T-cell (primary cell): Measurements from ENCODE around the gene PPP4R1. TPM values are rescaled to one million over a fixed set of nuclear protein-coding genes. Genes with fewer than 3 reads are reported as not detected.
A peak's percentile ranks its signal among the peaks of the same experiment; 100 is the strongest.

Experiments
- ATAC-seq, 4 experiments: fragments of 200-7000 bp in 3 of 4; fragments of 150-1000 bp in 1 of 4; cut with Tn5 transposase; replicated peaks in 1 of 4; 1 replicate in 3 of 4; 2 replicates in 1 of 4; pipeline ENCODE4 v1.10.0; 2021; ENCODE audit warnings: moderate library complexity in 3 of 4, mild to moderate bottlenecking in 2 of 4, moderate number of reproducible peaks in 1 of 4
- CTCF ChIA-PET, 2 donors: fragments of 300-600 bp; sonication (Branson Sonifier 250); formaldehyde crosslinking; loops; one replicate each; lab custom pipeline; 2022; ENCODE audit warnings: antibody characterized with exemption in 2 of 2; lab: Charles Lee
- POLR2A ChIA-PET, 2 donors: fragments of 300-600 bp; sonication (Branson Sonifier 250); formaldehyde crosslinking; loops; one replicate each; lab custom pipeline; 2022; ENCODE audit warnings: antibody characterized with exemption in 2 of 2; lab: Charles Lee
- DNase-seq, 35 experiments: peaks; one replicate each; pipeline versions ENCODE4 v3.0.0 to v3.0.0-alpha.2; 2013 to 2023
- H3K27ac ChIP-seq: one replicate; pipeline ENCODE4 v1.5.1; 2013; ENCODE audit warnings: low read length
- H3K27me3 ChIP-seq, 2 experiments: replicated peaks in 1 of 2; 1 replicate in 1 of 2; 2 replicates in 1 of 2; pipeline versions ENCODE4 v1.6.1 to v1.7.0; 2013; ENCODE audit warnings: low read length in 1 of 2, mixed read lengths in 1 of 2; ENCODE audit not compliant: control insufficient read depth in 2 of 2, insufficient read depth in 2 of 2; ENCODE audit errors: extremely low read depth in 1 of 2
- H3K36me3 ChIP-seq, 2 donors: 1 replicate in 1 of 2; 2 replicates in 1 of 2; pipeline versions ENCODE4 v1.6.1 to v1.7.0; 2013; ENCODE audit warnings: low read length in 1 of 2; ENCODE audit not compliant: control insufficient read depth in 2 of 2, insufficient read depth in 1 of 2; ENCODE audit errors: extremely low read depth in 1 of 2
- H3K4me1 ChIP-seq, 2 experiments: 1 replicate in 1 of 2; 2 replicates in 1 of 2; pipeline versions ENCODE4 v1.6.1 to v1.7.0; 2013; ENCODE audit warnings: low read length in 2 of 2, mixed read lengths in 1 of 2; ENCODE audit not compliant: insufficient read depth in 2 of 2, control insufficient read depth in 1 of 2; ENCODE audit errors: extremely low read depth in 1 of 2
- H3K4me3 ChIP-seq, 2 donors: 1 replicate in 1 of 2; 2 replicates in 1 of 2; pipeline versions ENCODE4 v1.5.1 to v1.7.0; 2013; ENCODE audit warnings: mild to moderate bottlenecking in 2 of 2, low read length in 1 of 2, moderate library complexity in 1 of 2; ENCODE audit not compliant: control insufficient read depth in 1 of 2; ENCODE audit errors: extremely low read depth in 1 of 2
- H3K9me3 ChIP-seq: 2 replicates; pipeline ENCODE4 v1.7.0; 2013
- H3K27ac Mint-ChIP-seq, 2 donors: one replicate each; pipeline ENCODE4 v1.8.0; 2020 to 2021; ENCODE audit warnings: mild to moderate bottlenecking in 2 of 2, mixed read lengths in 2 of 2
- H3K27me3 Mint-ChIP-seq, 2 donors: one replicate each; pipeline ENCODE4 v1.8.0; 2021 to 2022; ENCODE audit warnings: mixed read lengths in 2 of 2
- H3K36me3 Mint-ChIP-seq: one replicate; pipeline ENCODE4 v1.8.0; 2021; ENCODE audit warnings: mixed read lengths
- H3K4me1 Mint-ChIP-seq, 3 donors: one replicate each; pipeline ENCODE4 v1.8.0; 2020 to 2022; ENCODE audit warnings: mixed read lengths in 3 of 3, mild to moderate bottlenecking in 1 of 3
- H3K4me3 Mint-ChIP-seq, 3 donors: one replicate each; pipeline ENCODE4 v1.8.0; 2020 to 2022; ENCODE audit warnings: mild to moderate bottlenecking in 3 of 3, mixed read lengths in 3 of 3, moderate library complexity in 3 of 3
- H3K9me3 Mint-ChIP-seq, 3 donors: one replicate each; pipeline ENCODE4 v1.8.0; 2020 to 2022; ENCODE audit warnings: mixed read lengths in 3 of 3
- WGBS: methylation state at CpG from one replicate; pipeline ENCODE4 v1.1.5; 2013; ENCODE audit warnings: missing lambda C conversion rate; ENCODE audit not compliant: insufficient coverage; 5-methylcytosine and 5-hydroxymethylcytosine counted together
- total RNA-seq, 35 experiments: library from RNA in 6 of 35; stranded (reverse) in 6 of 35; fragments of 120-200 nt in 1 of 35; gene quantifications; one replicate each; pipeline versions ENCODE4 v1.2.1 to v1.2.4 and lab custom pipeline; 2013 to 2026

The PPP4R1 gene
- total RNA-seq, 5 donors from 2014 or later (not counting 1 experiment from before 2014, with no cell fraction given): 31.5 to 54.7 (median 44.4) TPM

DNA sequence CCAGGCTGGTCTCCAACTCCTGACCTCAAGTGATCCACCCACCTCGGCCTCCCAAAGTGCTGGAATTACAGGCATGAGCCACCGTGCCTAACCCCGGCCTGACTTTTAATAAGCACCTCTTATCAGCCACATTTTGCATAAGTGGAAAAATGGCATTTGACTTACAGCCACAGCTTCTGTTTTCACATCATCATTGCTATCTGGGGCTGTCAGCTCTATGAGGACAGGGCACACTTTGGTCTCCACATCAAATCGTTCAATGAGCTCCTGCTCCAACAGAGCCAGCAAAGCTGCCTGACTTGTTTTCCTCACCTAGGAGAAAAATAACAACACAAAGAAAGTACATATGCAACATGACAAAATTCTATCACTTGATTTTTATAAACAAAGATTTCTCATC, 26.4 kb downstream of the PPP4R1 start:
- Mint-ChIP-seq H3K4me1 (no peaks in the 10 kb centered on the region), H3K27me3 (no peaks in the 10 kb centered on the region)

DNA sequence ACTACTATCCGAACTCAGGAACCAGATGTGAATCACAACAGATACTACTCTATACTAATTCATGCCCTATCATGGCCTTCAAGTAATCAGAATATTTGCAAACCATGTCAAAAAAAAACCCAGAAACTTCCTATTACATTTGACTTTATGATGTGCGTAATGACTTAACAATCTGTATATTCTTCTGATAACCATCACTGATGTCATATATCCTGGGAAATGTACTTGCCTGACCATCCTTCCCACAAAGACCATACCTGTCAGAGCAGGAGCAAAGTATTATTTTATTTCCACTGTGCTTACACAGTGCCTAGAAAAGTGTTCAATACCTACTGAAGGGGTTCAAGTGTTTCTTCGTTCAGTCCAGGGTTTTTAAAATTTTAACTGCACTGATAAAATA, 27.5 kb downstream of the PPP4R1 start:
- WGBS: 100% methylated on average over 1 of the region's 3 CpGs
- H3K9me3 ChIP-seq: peaks cover 5% of the 10 kb centered on the region
- CTCF ChIA-PET: no interaction called here
- Mint-ChIP-seq H3K9me3 (peaks cover 2 to 9% (median 5%) of the 10 kb centered on the region in 3 donors), H3K4me1 (no peaks in the 10 kb centered on the region), H3K4me3 (no peak overlapping the region), H3K27me3 (no peaks in the 10 kb centered on the region), H3K36me3 (peaks cover 64% of the 10 kb centered on the region), H3K27ac (no peak overlapping the region)
- H3K27ac ChIP-seq: no peak overlapping the region
- POLR2A ChIA-PET: no interaction called here
- no peaks in the 10 kb centered on the region for H3K27me3 ChIP-seq
- DNase-seq (no peak), ATAC-seq (no peak)
- no peak overlapping the region for H3K4me3 ChIP-seq
- no peaks in the 10 kb centered on the region for H3K4me1 ChIP-seq
- H3K36me3 ChIP-seq: peaks cover 8 to 26% of the 10 kb centered on the region in 2 donors

More for the DNA sequence above, 26.4 kb downstream of the PPP4R1 start:
- no peak overlapping the region for H3K27ac Mint-ChIP-seq
- Histone ChIP-seq H3K4me1 (no peaks in the 10 kb centered on the region), H3K27ac (no peak overlapping the region), H3K9me3 (no peaks in the 10 kb centered on the region), H3K36me3 (peaks cover 8 to 25% of the 10 kb centered on the region in 2 donors), H3K27me3 (no peaks in the 10 kb centered on the region), H3K4me3 (no peak overlapping the region)
- H3K36me3 Mint-ChIP-seq: peaks cover 60% of the 10 kb centered on the region
- WGBS: 97% methylated on average over 4 of the region's 4 CpGs
- no peak overlapping the region for H3K4me3 Mint-ChIP-seq
- ATAC-seq (no peak), DNase-seq (no peak)
- H3K9me3 Mint-ChIP-seq: no peaks in the 10 kb centered on the region
- ChIA-PET CTCF (no interaction called here), POLR2A (no interaction called here)

DNA sequence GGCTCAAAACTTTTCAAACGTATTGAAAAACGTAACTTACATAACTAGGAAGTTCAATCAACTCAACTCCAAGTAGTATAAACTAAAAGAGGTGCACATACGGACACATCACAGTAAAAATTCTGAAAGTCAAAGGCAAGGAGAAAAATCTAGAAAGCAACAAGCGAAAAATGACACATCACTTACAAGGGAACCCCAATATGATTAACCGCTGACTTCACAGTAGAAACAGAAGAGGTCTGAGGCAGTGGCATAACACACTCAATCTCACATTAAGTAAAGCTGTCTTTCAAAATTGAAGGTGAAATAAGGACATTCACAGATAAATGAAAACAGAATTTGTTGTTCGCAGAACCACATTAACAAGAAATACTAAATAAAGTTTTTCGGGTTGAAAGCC, 32.7 kb downstream of the PPP4R1 start:
- Mint-ChIP-seq H3K4me1 (no peaks in the 10 kb centered on the region), H3K4me3 (no peak overlapping the region), H3K27ac (no peak overlapping the region), H3K27me3 (no peaks in the 10 kb centered on the region), H3K9me3 (peaks cover 2 to 13% (median 5%) of the 10 kb centered on the region in 3 donors), H3K36me3 (peaks cover 63% of the 10 kb centered on the region)
- DNase-seq (no peak), ATAC-seq (no peak)
- POLR2A ChIA-PET: no interaction called here
- Histone ChIP-seq H3K27me3 (no peaks in the 10 kb centered on the region), H3K4me1 (no peaks in the 10 kb centered on the region), H3K36me3 (peaks cover 4 to 44% of the 10 kb centered on the region in 2 donors), H3K9me3 (peaks cover 7% of the 10 kb centered on the region), H3K27ac (no peak overlapping the region), H3K4me3 (no peak overlapping the region)
- no CpG with 5 or more reads among the region's 7 CpGs for WGBS
- CTCF ChIA-PET: no interaction called here

DNA sequence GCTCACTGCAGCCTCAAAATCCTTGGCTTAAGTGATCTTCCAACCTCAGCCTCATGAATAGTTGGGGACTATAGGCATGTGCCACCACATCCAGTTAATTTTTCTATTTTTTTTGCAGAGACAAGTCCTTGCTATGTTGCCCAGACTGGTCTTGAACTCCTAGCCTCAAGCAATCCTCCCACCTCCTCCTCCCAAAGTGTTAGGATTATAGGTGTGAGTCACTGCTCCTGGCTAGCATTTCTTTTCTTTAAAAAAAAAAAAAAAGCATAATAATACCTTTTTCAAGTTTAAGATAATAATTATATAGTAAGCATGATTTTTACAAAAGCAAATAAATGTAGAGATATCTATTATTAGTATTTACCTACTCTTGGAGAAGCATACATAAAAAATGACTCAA, 36.1 kb downstream of the PPP4R1 start:
- no peak overlapping the region for H3K27ac Mint-ChIP-seq
- H3K4me3 ChIP-seq: no peak overlapping the region
- ATAC-seq: no peak
- no peak for DNase-seq
- peaks cover 3 to 40% of the 10 kb centered on the region in 2 donors for H3K36me3 ChIP-seq
- H3K27ac ChIP-seq: no peak overlapping the region
- H3K4me1 ChIP-seq: no peaks in the 10 kb centered on the region
- ChIA-PET CTCF (interaction anchor here in 1 of 2 donors (0.6 kb wide), 1 partner anchor 112 kb away, joined by 3 read pairs; no protein-coding TSS in a partner anchor), POLR2A (no interaction called here)
- peaks cover 2 to 13% (median 5%) of the 10 kb centered on the region in 3 donors for H3K9me3 Mint-ChIP-seq
- peaks cover 56% of the 10 kb centered on the region for H3K36me3 Mint-ChIP-seq
- H3K4me1 Mint-ChIP-seq: no peaks in the 10 kb centered on the region
- H3K27me3 Mint-ChIP-seq: no peaks in the 10 kb centered on the region
- no peak overlapping the region for H3K4me3 Mint-ChIP-seq
- H3K9me3 ChIP-seq: peaks cover 7% of the 10 kb centered on the region
- no peaks in the 10 kb centered on the region for H3K27me3 ChIP-seq

DNA sequence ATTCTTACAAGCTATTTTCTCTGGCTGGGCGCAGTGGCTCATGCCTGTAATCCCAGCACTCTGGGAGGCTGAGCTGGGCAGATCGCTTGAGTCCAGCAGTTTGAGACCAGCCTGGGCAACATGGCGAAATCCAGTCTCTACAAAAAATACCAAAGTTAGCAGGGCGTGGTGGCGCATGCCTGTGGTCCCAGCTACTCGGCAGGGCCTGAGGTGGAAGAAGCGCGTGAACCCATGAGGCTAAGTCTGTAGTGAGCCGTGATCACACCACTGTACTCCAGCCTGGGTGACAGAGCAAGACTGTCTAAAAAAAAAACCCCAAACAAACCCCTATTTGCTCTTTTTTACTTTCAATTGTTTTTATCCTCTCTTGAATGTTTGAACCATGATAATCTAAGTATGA, 37.0 kb downstream of the PPP4R1 start:
- Mint-ChIP-seq H3K27ac (no peak overlapping the region), H3K36me3 (peaks cover 48% of the 10 kb centered on the region), H3K27me3 (no peaks in the 10 kb centered on the region), H3K9me3 (peaks cover under 1 to 9% (median 2%) of the 10 kb centered on the region in 3 donors), H3K4me3 (no peak overlapping the region), H3K4me1 (no peaks in the 10 kb centered on the region)
- no peaks in the 10 kb centered on the region for H3K27me3 ChIP-seq
- H3K9me3 ChIP-seq: peaks cover 3% of the 10 kb centered on the region
- H3K4me1 ChIP-seq: no peaks in the 10 kb centered on the region
- H3K4me3 ChIP-seq: no peak overlapping the region
- whole genome bisulfite sequencing: 100% methylated on average over 8 of the region's 9 CpGs
- DNase-seq (no peak), ATAC-seq (no peak)
- peaks cover 0 to 37% of the 10 kb centered on the region in 2 donors for H3K36me3 ChIP-seq
- CTCF ChIA-PET: no interaction called here
- POLR2A ChIA-PET: no interaction called here
- no peak overlapping the region for H3K27ac ChIP-seq

DNA sequence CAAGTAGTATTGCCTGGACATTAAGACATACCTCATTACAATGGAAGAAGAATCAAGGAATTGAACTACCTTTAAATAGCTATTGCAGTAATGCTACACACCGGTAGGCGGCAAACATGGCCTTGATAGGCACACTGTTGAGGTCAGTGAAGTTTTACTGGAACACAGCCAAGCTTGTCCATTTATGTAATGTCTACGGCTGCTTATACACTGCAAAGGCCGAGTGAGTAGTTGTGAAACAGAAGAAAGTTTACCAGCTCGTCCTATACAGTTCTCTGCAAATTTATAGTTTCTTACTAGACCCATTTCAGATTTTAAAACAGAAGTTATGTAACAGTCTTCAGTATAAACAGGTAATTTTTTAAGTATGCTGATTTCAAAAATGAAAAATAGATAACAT, 38.8 kb downstream of the PPP4R1 start:
- ATAC-seq (no peak), DNase-seq (peak in 11 of 35 experiments; percentile 1 to 33 (median 3))
- no peaks in the 10 kb centered on the region for H3K27me3 ChIP-seq
- Mint-ChIP-seq H3K4me1 (peaks cover 0 to 6% (median 0%) of the 10 kb centered on the region in 3 donors), H3K36me3 (peaks cover 43% of the 10 kb centered on the region), H3K27ac (no peak overlapping the region), H3K9me3 (no peaks in the 10 kb centered on the region), H3K4me3 (no peak overlapping the region), H3K27me3 (no peaks in the 10 kb centered on the region)
- H3K9me3 ChIP-seq: no peaks in the 10 kb centered on the region
- WGBS: 100% methylated on average over 2 of the region's 5 CpGs
- H3K36me3 ChIP-seq: peaks cover 0 to 25% of the 10 kb centered on the region in 2 donors
- H3K4me1 ChIP-seq: no peaks in the 10 kb centered on the region
- no peak overlapping the region for H3K4me3 ChIP-seq
- ChIA-PET CTCF (interaction anchor here in 1 of 2 donors (1.4 kb wide), 1 partner anchor 375 kb away, joined by 3 read pairs; no protein-coding TSS in a partner anchor), POLR2A (no interaction called here)
- no peak overlapping the region for H3K27ac ChIP-seq
